H1 (cell line): Measurements from ENCODE around the gene LTBP1. TPM values are rescaled to one million over a fixed set of nuclear protein-coding genes. Genes with fewer than 3 reads are reported as not detected.

Source experiments
- CHD7 ChIP-seq: fragments of 300-600 bp; sonication (generic); IDR thresholded peaks from 2 replicates; pipeline ENCODE4 v1.7.1; 2012; ENCODE audit warnings: low read length, moderate library complexity, mild to moderate bottlenecking, inconsistent platforms; ENCODE audit not compliant: insufficient replicate concordance
- KDM1A ChIP-seq: fragments of 200-600, 300-600 bp; sonication (generic); IDR thresholded peaks from 2 replicates; pipeline ENCODE4 v1.7.1; 2016; ENCODE audit warnings: mild to moderate bottlenecking, low read length, borderline replicate concordance
- polyA plus RNA-seq, 7 experiments: library from polyadenylated mRNA; depleted of rRNA in 3 of 7; stranded (reverse) in 5 of 7; unstranded in 2 of 7; fragments of >200 nt in 5 of 7; fragments of 200-250 nt in 2 of 7; gene quantifications; 1 replicate in 5 of 7; 2 replicates in 1 of 7; 4 replicates in 1 of 7; pipeline versions ENCODE4 v1.2.1 to v1.2.3, GENCODE V29; 2011 to 2013; ENCODE audit warnings: missing spikeins in 2 of 7, mixed read lengths in 2 of 7
- total RNA-seq: library from RNA; stranded (reverse); fragmentation: NEBNext Ultra II Directional; extraction: Animal tissue kit (Norgen Biotek cat#: 25700); gene quantifications from 2 replicates; pipeline ENCODE4 v1.2.1, GENCODE V29; 2021

The LTBP1 gene
- total and polyA plus RNA-seq, 2 of the 8 experiments (the other 6 are each of a cell fraction or from before 2014, with no cell fraction given) = 15.4 to 24.7 TPM

- TF ChIP-seq CHD7 (no peak), KDM1A (no peak)
These were observed 62.5 kb downstream of the LTBP1 start (continued) for GRCh38 chr2:33009249-33009648.
